Esophagus muscularis mucosa (tissue), 3 donors: Measurements from ENCODE around the gene PHACTR1.

Experiments
- CTCF ChIP-seq, 3 experiments: fragments of 200-600 bp in 2 of 3; fragments of 450-650 bp in 1 of 3; sonication (generic) in 2 of 3; IDR thresholded peaks; one replicate each; pipeline ENCODE4 v1.5.1; 2017 to 2019; ENCODE audit warnings: antibody characterized with exemption in 3 of 3, mild to moderate bottlenecking in 2 of 3, moderate library complexity in 1 of 3
- POLR2A ChIP-seq: fragments of 450-650 bp; IDR thresholded peaks from one replicate; pipeline ENCODE4 v1.6.1; 2017; ENCODE audit warnings: antibody characterized with exemption, moderate library complexity, mild to moderate bottlenecking, low read depth
- POLR2AphosphoS5 ChIP-seq, 2 donors: sonication (generic); formaldehyde crosslinking; IDR thresholded peaks; one replicate each; pipeline ENCODE4 v1.6.1; 2017; ENCODE audit warnings: antibody characterized with exemption in 2 of 2

- TF ChIP-seq CTCF (IDR thresholded peaks at IDR 0.05) = no peak
- TF ChIP-seq POLR2AphosphoS5 (IDR thresholded peaks at IDR 0.05) = no peak
- no peak for TF ChIP-seq POLR2A
Measured at GRCh38 chr6:13243033-13243432, 526.5 kb downstream of the PHACTR1 start.
